ENCODE results near the gene FGF22. TPM values are rescaled to one million over a fixed set of nuclear protein-coding genes. Genes with fewer than 3 reads are reported as not detected.

The FGF22 gene
- total and polyA plus RNA-seq, 2 of the 4 experiments (the other 2 are of a cell fraction) = 0.14 TPM; not detected in 1

- Histone ChIP-seq H4K91ac (ENCODE audit: insufficient read depth, low read depth, low read length) (no peak overlapping the region), H2BK20ac (ENCODE audit: low read depth, low read length) (no peak overlapping the region), H4K5ac (ENCODE audit: low read depth, low read length) (no peak overlapping the region), H2AK5ac (ENCODE audit: low read depth, low read length) (no peak overlapping the region), H3K27ac (ENCODE audit: insufficient read depth, low read length) (no peak overlapping the region), H2BK5ac (ENCODE audit: low read depth, low read length, poor library complexity, severe bottlenecking) (no peak overlapping the region), H3K23ac (ENCODE audit: low read depth, low read length) (no peak overlapping the region), H3K4me3 (ENCODE audit: insufficient read depth, low read depth, low read length) (no peak overlapping the region), H3K4me1 (ENCODE audit: control insufficient read depth, insufficient read depth, low read length) (no peaks in the 10 kb centered on the region), H3K9ac (ENCODE audit: low read depth, low read length) (no peak overlapping the region), H2AFZ (replicated peaks; ENCODE audit: low read length, poor library complexity) (no peak overlapping the region), H3K56ac (ENCODE audit: extremely low read depth, insufficient read depth, low read length) (no peak overlapping the region), H4K20me1 (ENCODE audit: insufficient read depth, low read length) (peaks cover 44% of the 10 kb centered on the region), H3K27me3 (ENCODE audit: control insufficient read depth, insufficient read depth, low read length) (no peaks in the 10 kb centered on the region), H3K9me3 (ENCODE audit: control insufficient read depth, insufficient read depth, low read length) (no peaks in the 10 kb centered on the region), H3K4ac (ENCODE audit: low read depth, low read length) (no peak overlapping the region), H3K9me1 (ENCODE audit: insufficient read depth, low read length) (no peaks in the 10 kb centered on the region), H3K18ac (ENCODE audit: low read depth, low read length) (no peak overlapping the region), H3K4me2 (ENCODE audit: low read depth, low read length) (no peak overlapping the region), H2BK120ac (ENCODE audit: low read depth, low read length) (no peak overlapping the region), H4K8ac (ENCODE audit: low read depth in 2 of 2, low read length in 2 of 2) (no peak overlapping the region), H2BK15ac (ENCODE audit: low read depth, low read length) (no peak overlapping the region), H2AK9ac (replicated peaks; ENCODE audit: low read depth, low read length, poor library complexity) (no peak overlapping the region), H3K79me1 (ENCODE audit: low read depth in 1 of 2, low read length in 2 of 2) (peaks cover 0 to 31% of the 10 kb centered on the region in 2 experiments; a peak in 3 of 4 replicates), H3K36me3 (ENCODE audit: control insufficient read depth, insufficient read depth, low read length) (peaks cover 49% of the 10 kb centered on the region), H3K14ac (replicated peaks; ENCODE audit: low read depth, low read length) (no peak overlapping the region)
- WGBS, 2 experiments (ENCODE audit: extremely low coverage in 2 of 2, insufficient read length in 1 of 2) = 96% methylated on average over 50 of the region's 58 CpGs; no CpG with 5 or more reads in 1 of the 2 experiments
- in situ Hi-C loops (cut with MboI; ENCODE audit: low sequenced_read_pairs) (no loop called here), dilution Hi-C loops (cut with HindIII; ENCODE audit: low sequenced_read_pairs, unreplicated experiment) (no loop called here), intact Hi-C loops (cut with micrococcal nuclease) (no loop called here)
- no TSS peak for BruUV-seq (replicated peaks)
- POLR2A ChIA-PET (ENCODE audit: unreplicated experiment) = no interaction called here
- DNase-seq = no peak
- CTCF ChIA-PET = no interaction called here
- ATAC-seq (ENCODE audit: low read depth) = no peak
- no peak for TF ChIP-seq POLR2A (IDR thresholded peaks at IDR 0.05; ENCODE audit: low read depth, low read length)
- no peak for TF ChIP-seq MAFK (IDR thresholded peaks at IDR 0.05; ENCODE audit: low read depth, low read length)
- no peak for TF ChIP-seq CEBPB (IDR thresholded peaks at IDR 0.05; ENCODE audit: low read depth, low read length)
- no peak for TF ChIP-seq CHD1 (IDR thresholded peaks at IDR 0.05; ENCODE audit: low read depth, low read length)
- TF ChIP-seq ELK1 (IDR thresholded peaks at IDR 0.05; ENCODE audit: borderline replicate concordance, low read depth, low read length) = no peak
- TF ChIP-seq SMC3 (IDR thresholded peaks at IDR 0.05; ENCODE audit: low read depth, low read length) = no peak
- no peak for TF ChIP-seq RFX5 (IDR thresholded peaks at IDR 0.05; ENCODE audit: low read depth, low read length)
- TF ChIP-seq NFE2L2 (IDR thresholded peaks at IDR 0.05; ENCODE audit: low read depth, low read length) = no peak
- TF ChIP-seq RCOR1 (IDR thresholded peaks at IDR 0.05; ENCODE audit: insufficient replicate concordance, low read length) = no peak
- TF ChIP-seq RAD21 (IDR thresholded peaks at IDR 0.05; ENCODE audit: low read length) = no peak
- TF ChIP-seq MXI1 (IDR thresholded peaks at IDR 0.05; ENCODE audit: borderline replicate concordance, low read depth, low read length) = no peak
- TF ChIP-seq USF2 (IDR thresholded peaks at IDR 0.05; ENCODE audit: low read depth, low read length) = no peak
- TF ChIP-seq MAZ (IDR thresholded peaks at IDR 0.05; ENCODE audit: borderline replicate concordance, low read depth, low read length) = no peak
- TF ChIP-seq BHLHE40 (IDR thresholded peaks at IDR 0.05; ENCODE audit: low read depth, low read length) = no peak
- TF ChIP-seq CTCF (conservative IDR thresholded peaks at IDR 0.05; ENCODE audit: low read depth, low read length) = no peak
Observed at GRCh38 chr19:651114-651818, 11.6 kb downstream of the FGF22 start.

Data from IMR-90 (cell line).